ENCODE measurements around the gene HOOK1. TPM values are rescaled to one million over a fixed set of nuclear protein-coding genes. Genes with fewer than 3 reads are reported as not detected.

The HOOK1 gene
- total RNA-seq, 4 donors from 2014 or later = 7.8 to 42.9 (median 26.6) TPM

DNA sequence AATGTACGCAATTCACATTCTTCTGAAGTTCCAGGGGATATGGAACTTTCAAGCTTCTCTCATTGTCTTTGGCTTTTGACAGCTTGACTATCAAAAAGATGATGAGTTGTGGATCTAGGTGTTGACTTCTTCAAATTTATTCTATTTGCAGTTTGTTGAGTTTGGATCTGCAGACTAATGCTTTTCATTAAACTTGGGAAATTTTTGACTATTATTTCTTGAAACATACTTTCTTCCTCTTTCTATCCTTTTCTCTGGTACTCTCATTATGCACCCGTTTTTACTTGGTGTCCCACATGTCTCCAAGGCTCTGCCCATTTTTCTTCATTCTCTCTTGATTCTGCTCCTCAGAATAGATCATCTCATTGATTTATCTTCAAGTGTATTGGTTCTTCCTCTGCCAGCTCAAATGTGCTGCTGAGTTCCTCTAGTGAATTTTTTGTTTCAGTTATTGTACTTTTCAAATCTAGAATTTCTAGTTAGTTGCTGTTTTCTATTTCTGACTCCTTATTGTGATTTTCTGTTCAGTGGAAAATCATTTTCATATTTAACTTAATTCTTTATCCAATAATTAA is 62.4 kb downstream of the HOOK1 start:
- intact Hi-C loops (cut with DNase I; ENCODE audit: low total_unique reads) (no loop called here), in situ Hi-C loops (cut with MboI; ENCODE audit: low pct_ligation_motif_present in 1 of 4, low pct_unique_long_range_greater_than_20kb in 1 of 4, low sequenced_read_pairs in 3 of 4) (no loop called here)
- TF ChIP-seq POLR2A (IDR thresholded peaks at IDR 0.05) = no peak
- no peak for TF ChIP-seq EP300 (IDR thresholded peaks at IDR 0.05; ENCODE audit: low read depth)
- TF ChIP-seq, protein P1, sequence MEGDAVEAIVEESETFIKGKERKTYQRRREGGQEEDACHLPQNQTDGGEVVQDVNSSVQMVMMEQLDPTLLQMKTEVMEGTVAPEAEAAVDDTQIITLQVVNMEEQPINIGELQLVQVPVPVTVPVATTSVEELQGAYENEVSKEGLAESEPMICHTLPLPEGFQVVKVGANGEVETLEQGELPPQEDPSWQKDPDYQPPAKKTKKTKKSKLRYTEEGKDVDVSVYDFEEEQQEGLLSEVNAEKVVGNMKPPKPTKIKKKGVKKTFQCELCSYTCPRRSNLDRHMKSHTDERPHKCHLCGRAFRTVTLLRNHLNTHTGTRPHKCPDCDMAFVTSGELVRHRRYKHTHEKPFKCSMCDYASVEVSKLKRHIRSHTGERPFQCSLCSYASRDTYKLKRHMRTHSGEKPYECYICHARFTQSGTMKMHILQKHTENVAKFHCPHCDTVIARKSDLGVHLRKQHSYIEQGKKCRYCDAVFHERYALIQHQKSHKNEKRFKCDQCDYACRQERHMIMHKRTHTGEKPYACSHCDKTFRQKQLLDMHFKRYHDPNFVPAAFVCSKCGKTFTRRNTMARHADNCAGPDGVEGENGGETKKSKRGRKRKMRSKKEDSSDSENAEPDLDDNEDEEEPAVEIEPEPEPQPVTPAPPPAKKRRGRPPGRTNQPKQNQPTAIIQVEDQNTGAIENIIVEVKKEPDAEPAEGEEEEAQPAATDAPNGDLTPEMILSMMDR (IDR thresholded peaks at IDR 0.05) = no peak
- no peak for TF ChIP-seq POLR2AphosphoS5 (IDR thresholded peaks at IDR 0.05)
- 83 to 100% methylated on average over 1 to 2 of the region's 2 CpGs for WGBS, 2 donors (ENCODE audit: low coverage in 1 of 2)
- Histone ChIP-seq H3K27ac (no peak overlapping the region), H3K36me3 (peaks cover 0 to 11% (median 0%) of the 10 kb centered on the region in 4 donors), H3K9me3 (no peaks in the 10 kb centered on the region), H3K27me3 (no peaks in the 10 kb centered on the region), H3K4me1 (peaks cover 0 to 11% (median 0%) of the 10 kb centered on the region in 4 donors), H3K4me3 (no peak overlapping the region)
- no peak for DNase-seq

DNA sequence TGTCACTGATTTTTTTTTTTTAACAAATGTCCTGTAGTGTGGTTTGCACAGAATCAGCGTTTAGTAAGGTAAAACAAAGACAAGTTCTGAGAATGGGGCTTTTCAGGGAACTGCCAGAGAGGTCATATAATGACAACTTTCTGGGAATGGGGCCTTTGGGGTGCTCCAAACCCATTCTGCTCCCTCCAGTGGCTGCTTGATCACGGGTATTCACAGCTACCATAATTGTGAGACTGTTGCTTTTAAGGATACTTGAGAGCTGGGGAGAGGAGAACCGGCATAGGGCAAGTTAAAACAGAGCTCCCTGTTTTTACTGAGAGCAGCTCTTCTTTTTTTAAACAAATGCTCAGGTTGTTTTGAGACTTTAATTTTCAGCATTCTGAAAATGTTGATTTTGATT is 63.6 kb downstream of the HOOK1 start:
- TF ChIP-seq EP300 (IDR thresholded peaks at IDR 0.05; ENCODE audit: low read depth) (no peak), POLR2AphosphoS5 (IDR thresholded peaks at IDR 0.05) (no peak), POLR2A (IDR thresholded peaks at IDR 0.05) (no peak)
- TF ChIP-seq, protein P1 (IDR thresholded peaks at IDR 0.05) = no peak
- WGBS, 2 donors (ENCODE audit: low coverage in 1 of 2) = 71 to 83% methylated on average over 3 of the region's 3 CpGs
- in situ Hi-C loops (cut with MboI; ENCODE audit: low pct_ligation_motif_present in 1 of 4, low pct_unique_long_range_greater_than_20kb in 1 of 4, low sequenced_read_pairs in 3 of 4) (no loop called here), intact Hi-C loops (cut with DNase I; ENCODE audit: low total_unique reads) (no loop called here)
- no peak overlapping the region for H3K27ac ChIP-seq
- H3K36me3 ChIP-seq = no peaks in the 10 kb centered on the region
- H3K4me1 ChIP-seq = peaks cover 0 to 11% (median 0%) of the 10 kb centered on the region in 4 donors
- no peak for DNase-seq
- H3K4me3 ChIP-seq = no peak overlapping the region
- no peaks in the 10 kb centered on the region for H3K27me3 ChIP-seq
- H3K9me3 ChIP-seq = no peaks in the 10 kb centered on the region

DNA sequence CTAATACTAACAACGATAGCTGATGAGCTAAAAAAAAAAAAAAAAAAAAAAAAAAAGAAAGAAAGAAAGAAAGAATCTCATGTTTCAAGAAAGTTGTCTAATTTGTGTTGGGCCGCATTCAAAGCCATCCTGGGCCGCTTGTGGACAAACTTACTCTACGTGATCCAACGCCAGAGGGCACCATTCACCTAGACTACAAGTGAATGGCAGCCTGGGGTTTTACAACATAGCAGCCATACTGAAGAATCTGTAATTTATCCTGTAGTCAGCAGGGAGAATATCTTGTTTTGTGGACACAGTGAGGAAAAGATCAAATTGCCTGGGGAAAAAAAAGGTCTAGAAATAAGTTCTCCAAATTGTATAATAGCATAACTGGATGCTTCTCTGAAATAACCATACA is 64.8 kb downstream of the HOOK1 start:
- in situ Hi-C loops (cut with MboI; ENCODE audit: low pct_ligation_motif_present in 1 of 4, low pct_unique_long_range_greater_than_20kb in 1 of 4, low sequenced_read_pairs in 3 of 4) = no loop called here
- intact Hi-C loops (cut with DNase I; ENCODE audit: low total_unique reads) = no loop called here

DNA sequence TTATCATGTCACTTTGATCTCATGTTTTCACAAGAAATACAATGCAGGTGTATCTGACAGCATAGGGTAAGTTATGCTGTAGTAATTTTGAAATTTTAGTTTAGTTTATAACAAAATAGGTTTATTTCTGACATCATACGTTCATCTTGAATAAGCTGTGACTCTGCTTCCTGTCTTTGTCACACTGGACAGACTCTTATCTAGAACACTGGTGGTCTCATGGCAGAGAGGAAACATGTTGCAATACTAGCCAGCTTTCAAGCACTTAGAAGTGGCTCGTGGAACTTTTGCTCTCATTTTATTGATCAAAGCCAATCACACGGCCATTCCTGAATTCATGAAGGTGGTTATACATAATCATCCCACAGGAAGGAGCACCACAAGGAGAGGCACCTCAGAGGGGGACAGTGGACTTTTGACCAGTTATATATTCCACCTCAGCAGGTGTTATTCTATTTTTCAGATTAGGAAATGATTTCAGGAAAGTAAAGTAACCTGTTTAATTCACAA is 65.3 kb downstream of the HOOK1 start:
- 46 to 47% methylated on average over 3 of the region's 3 CpGs for whole genome bisulfite sequencing, 2 donors (ENCODE audit: low coverage in 1 of 2)
- H3K9me3 ChIP-seq = no peaks in the 10 kb centered on the region
- intact Hi-C loops (cut with DNase I; ENCODE audit: low total_unique reads) (loop anchor here (5.0 kb wide), 1 partner anchor 67 kb away; no protein-coding TSS in a partner anchor), in situ Hi-C loops (cut with MboI; ENCODE audit: low pct_ligation_motif_present in 1 of 4, low pct_unique_long_range_greater_than_20kb in 1 of 4, low sequenced_read_pairs in 3 of 4) (loop anchor here in 2 of 4 donors (10.0 kb wide), 2 partner anchors 65 to 75 kb away; no protein-coding TSS in a partner anchor)
- H3K4me1 ChIP-seq = peaks cover 0 to 11% (median 0%) of the 10 kb centered on the region in 4 donors
- H3K27me3 ChIP-seq = no peaks in the 10 kb centered on the region
- H3K27ac ChIP-seq = peak overlapping the region in 1 of 4 donors; percentile 8
- no peak overlapping the region for H3K4me3 ChIP-seq
- DNase-seq = no peak
- no peaks in the 10 kb centered on the region for H3K36me3 ChIP-seq
- TF ChIP-seq EP300 (IDR thresholded peaks at IDR 0.05; ENCODE audit: low read depth) = no peak
- TF ChIP-seq, protein P1 (IDR thresholded peaks at IDR 0.05) = no peak
- TF ChIP-seq POLR2A (IDR thresholded peaks at IDR 0.05) = no peak
- no peak for TF ChIP-seq POLR2AphosphoS5 (IDR thresholded peaks at IDR 0.05)

More for the DNA sequence above, 64.8 kb downstream of the HOOK1 start:
- Histone ChIP-seq H3K27me3 (no peaks in the 10 kb centered on the region), H3K4me3 (no peak overlapping the region), H3K4me1 (peaks cover 0 to 11% (median 0%) of the 10 kb centered on the region in 4 donors), H3K36me3 (no peaks in the 10 kb centered on the region), H3K27ac (no peak overlapping the region), H3K9me3 (no peaks in the 10 kb centered on the region)
- DNase-seq = peak; percentile 85
- 0 to 24% methylated on average over 2 to 5 of the region's 5 CpGs for WGBS, 2 donors (ENCODE audit: low coverage in 1 of 2)
- TF ChIP-seq EP300 (IDR thresholded peaks at IDR 0.05; ENCODE audit: low read depth) = no peak
- TF ChIP-seq POLR2AphosphoS5 (IDR thresholded peaks at IDR 0.05) = no peak
- no peak for TF ChIP-seq POLR2A (IDR thresholded peaks at IDR 0.05)
- TF ChIP-seq, protein P1 (IDR thresholded peaks at IDR 0.05) = peak; percentile 38 to 89 (median 57)

All from transverse colon (tissue), 4 donors.